H54 (cell line): Measurements from ENCODE around the gene SLC35A3.
"Not testable (repeated sequence)": the region's sequence is repeated elsewhere in the genome, so short reads cannot be mapped to it uniquely, and the experiment has no call there.

Experiments used
- DNase-seq: peaks from one replicate; pipeline ENCODE4 v3.0.0; 2011; ENCODE audit warnings: low spot score, mixed read lengths; ENCODE audit not compliant: insufficient read length
- FAIRE-seq: peaks from 3 replicates; lab custom pipeline; 2011; peaks lifted over from hg19 to GRCh38; lab: Jason Lieb, UNC
- POLR2A ChIP-seq: IDR thresholded peaks from 2 replicates; pipeline ENCODE4 v1.6.1; 2011; ENCODE audit warnings: low read depth, mild to moderate bottlenecking, low read length

The SLC35A3 gene

GRCh38 chr1:100035214-100035613 lies 65.4 kb downstream of the SLC35A3 start:
- no peak for DNase-seq
- FAIRE-seq, result no peak
- no peak for TF ChIP-seq POLR2A

GRCh38 chr1:100036718-100037655 lies 67.2 kb downstream of the SLC35A3 start:
- TF ChIP-seq POLR2A, result no peak
- DNase-seq, result peak; percentile 18
- FAIRE-seq, result peak; percentile 93

DNA sequence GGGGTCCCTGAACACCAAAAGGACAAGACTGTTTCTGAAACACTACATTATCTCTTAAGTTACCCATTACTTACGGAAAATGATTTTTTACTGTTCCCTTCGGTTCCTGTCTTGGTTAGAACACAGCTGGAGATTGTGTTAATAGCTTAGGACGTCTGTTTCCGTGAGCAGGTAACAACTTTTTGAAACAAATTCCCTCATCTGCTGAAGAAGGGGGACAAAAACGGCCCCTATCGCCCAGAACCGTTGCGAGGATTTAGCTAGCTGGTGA lies 67.8 kb downstream of the SLC35A3 start:
- peak; percentile 48 for FAIRE-seq
- DNase-seq, result no peak
- no peak for TF ChIP-seq POLR2A

- FAIRE-seq, result peak; percentile 73
- peak; percentile 79 for DNase-seq
- peak; percentile 93 for TF ChIP-seq POLR2A
Measured at GRCh38 chr1:100037927-100038659, 68.3 kb downstream of the SLC35A3 start.

DNA sequence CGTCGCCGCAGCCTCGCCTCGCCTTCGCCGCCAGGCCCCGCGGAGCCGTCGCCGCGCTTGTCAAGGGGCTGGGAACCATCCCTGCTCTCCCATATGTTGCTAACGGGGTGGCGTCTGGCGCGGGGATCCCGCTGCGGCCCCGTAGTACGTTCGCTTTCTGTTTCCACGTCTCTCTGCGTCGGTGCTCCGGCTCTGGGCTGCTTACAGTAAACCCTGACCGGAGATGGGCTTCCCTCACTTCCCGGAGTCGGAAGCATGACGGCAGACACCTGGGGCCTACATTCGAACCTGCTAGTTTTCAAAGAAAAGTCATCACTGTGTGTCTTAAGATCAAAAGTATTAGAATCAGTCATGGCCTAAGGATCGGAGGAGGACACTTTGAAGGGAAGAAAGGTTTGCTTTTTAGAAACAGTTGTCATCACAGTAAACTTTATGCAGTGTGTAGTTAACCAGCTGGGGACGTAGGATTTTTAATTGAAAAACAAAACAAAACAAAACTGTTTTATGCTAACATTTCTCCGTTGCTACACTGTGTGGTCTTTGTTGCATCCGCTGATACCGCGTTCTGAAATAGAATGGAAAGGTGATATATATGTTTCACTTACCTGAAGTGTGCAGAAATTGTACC lies 69.0 kb downstream of the SLC35A3 start:
- FAIRE-seq (peak; percentile 80), DNase-seq (peak; percentile 20)
- 0 out of 2 replicates have a peak, but pooled peaks have one; percentile 9 for TF ChIP-seq POLR2A

GRCh38 chr1:100039591-100039990 lies 69.8 kb downstream of the SLC35A3 start:
- TF ChIP-seq POLR2A, result no peak
- FAIRE-seq (no peak), DNase-seq (no peak)

DNA sequence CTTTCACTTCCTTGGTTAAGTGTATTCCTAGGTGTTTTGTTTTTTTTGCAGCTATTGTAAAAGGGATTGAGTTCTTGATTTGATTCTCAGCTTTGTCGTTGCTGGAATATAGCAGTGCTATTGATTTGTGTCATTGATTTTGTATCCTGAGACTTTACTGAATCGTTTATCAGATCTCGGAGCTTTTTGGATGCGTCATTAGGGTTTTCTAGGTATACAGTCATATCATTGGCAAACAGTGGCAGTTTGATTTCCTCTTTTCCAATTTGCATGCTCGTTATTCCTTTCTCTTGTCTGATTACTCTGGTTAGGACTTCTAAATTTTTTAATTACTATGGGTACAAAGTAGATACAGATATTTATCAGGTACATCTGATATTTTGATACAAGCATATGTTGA lies 75.4 kb downstream of the SLC35A3 start:
- no peak for TF ChIP-seq POLR2A
- no peak for FAIRE-seq

DNA sequence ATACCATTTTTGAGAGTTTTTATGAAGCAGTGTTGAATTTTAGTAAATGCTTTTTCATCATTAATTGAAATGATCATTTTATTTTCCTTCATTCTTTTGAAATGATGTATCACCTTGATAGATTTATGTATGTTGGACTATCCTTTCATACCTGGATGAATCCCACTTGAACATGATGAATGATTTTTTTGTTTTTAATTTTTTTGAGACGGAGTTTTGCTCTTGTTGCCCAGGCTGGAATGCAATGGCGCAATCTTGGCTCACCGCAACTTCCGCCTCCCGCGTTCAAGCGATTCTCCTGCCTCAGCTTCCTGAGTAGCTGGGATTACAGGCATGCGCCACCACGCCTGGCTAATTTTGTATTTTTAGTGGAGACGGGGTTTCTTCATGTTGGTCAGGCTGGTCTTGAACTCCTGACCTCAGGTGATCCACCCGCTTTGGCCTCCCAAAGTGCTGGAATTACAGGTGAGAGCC lies 77.5 kb downstream of the SLC35A3 start:
- not testable (repeated sequence) for FAIRE-seq, DNase-seq

More for the DNA sequence above, 75.4 kb downstream of the SLC35A3 start:
- no peak for DNase-seq

DNA sequence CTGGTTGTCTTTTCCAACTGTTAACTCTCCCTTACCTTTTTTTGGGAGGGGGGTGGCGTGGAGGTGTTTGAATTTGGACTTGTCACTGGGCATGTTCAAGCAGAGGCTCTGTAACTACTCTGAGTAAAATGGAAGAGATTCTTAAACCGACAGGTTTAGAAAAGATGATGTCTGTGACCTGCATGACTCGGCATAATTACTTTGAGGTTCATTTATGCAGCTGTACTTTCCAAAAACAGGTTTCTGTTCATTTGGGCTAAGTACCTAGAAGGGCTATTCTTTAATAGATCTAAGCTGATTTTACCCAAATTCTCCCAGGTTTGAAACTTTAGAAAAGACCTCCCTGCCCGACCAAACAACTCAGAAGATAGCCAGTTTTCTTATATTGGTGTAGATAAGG lies 80.3 kb downstream of the SLC35A3 start:
- FAIRE-seq, result peak; percentile 60
- TF ChIP-seq POLR2A, result no peak
- no peak for DNase-seq

DNA sequence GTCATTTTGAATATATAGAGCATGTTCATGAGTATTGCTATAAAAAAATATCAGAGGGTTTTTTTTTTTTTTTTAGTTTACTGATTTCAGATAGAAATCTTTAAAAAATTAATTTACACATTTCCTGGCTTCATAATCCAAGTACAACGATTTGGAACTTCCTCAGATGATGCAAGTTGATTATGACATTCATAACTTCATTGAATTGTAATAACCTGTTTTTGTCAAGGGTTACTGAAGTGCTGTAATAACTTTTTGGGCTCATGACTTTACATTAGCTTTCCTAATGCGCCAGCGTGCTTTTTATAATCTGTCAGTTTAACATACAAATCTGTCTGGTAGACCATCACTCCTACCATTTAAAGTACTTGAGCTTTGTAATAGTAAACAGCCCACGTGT lies 81.6 kb downstream of the SLC35A3 start:
- DNase-seq (no peak), FAIRE-seq (peak; percentile 48)
- TF ChIP-seq POLR2A, result no peak

DNA sequence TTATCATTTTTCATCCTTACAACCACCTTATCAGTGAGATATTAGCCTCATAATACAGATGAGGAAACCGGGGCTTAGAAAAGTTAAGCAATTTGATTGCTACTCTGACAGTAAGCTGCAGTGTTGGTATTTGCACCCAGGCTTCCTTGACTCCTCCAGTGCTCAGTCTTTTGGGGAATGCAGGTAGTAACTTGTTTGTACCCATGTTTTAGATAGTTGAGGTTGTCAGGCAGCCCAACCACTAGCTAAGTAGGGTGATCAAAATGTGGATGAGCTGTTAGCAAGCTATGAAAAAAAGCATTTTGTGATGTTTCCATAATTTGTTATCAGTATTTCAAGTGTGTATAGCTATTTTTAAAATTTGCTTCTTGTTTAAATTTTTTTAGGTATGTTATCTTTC lies 82.1 kb downstream of the SLC35A3 start:
- DNase-seq (no peak), FAIRE-seq (peak; percentile 20)
- no peak for TF ChIP-seq POLR2A

DNA sequence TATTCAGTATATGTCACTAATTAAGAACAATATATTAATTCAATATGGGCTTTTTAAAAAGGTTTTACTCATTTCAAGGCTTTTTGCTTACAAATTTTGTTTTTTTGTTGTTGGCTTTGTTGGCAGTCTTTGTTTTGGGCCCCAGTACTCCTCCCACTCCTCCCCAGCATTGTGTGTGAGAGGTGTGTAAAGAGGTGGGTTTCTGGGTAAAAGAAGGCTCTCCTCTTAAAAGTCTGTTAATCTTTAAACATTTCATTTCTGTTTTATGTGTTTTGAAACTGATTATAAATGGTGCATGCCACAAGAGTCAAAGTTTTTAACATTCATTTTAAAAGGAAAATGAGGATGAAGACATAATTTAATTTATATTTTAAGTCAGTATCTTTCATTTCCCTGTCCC lies 83.3 kb downstream of the SLC35A3 start:
- FAIRE-seq, result no peak
- TF ChIP-seq POLR2A, result no peak

DNA sequence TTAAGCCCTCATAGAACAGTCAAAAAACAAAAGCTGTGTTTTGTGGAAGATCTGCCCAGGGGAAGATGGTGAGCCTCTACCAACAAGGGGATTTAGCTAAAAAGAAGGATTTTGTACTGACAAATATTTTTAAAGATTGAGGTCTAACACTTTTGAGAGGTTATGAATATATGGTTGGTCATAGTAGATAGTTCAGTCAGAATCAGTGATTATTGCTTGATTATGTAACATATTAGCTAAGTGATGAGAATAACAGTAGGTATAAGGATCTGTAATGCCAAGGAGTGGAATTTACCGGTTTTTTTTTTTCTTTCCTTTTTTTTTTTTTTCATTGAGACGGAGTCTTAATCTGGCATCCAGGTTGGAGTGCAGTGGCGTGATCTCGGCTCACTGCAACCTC lies 83.9 kb downstream of the SLC35A3 start:
- DNase-seq (no peak), FAIRE-seq (no peak)
- TF ChIP-seq POLR2A, result no peak

More for the DNA sequence above, 83.3 kb downstream of the SLC35A3 start:
- DNase-seq, result no peak

- FAIRE-seq, result no peak
- no peak for TF ChIP-seq POLR2A
- DNase-seq, result no peak
Measured at GRCh38 chr1:100061681-100062080, 91.9 kb downstream of the SLC35A3 start.
